A549 (cell line): ENCODE data around the gene PANK3. TPM values are rescaled to one million over a fixed set of nuclear protein-coding genes. Genes with fewer than 3 reads are reported as not detected.

Source experiments
- ATAC-seq, 2 experiments: fragments of 200-7000 bp in 1 of 2; fragments of >200 bp in 1 of 2; cut with Nextera tagmentation in 1 of 2; cut with Tn5 transposase in 1 of 2; 3 replicates each; pipeline versions ENCODE4 v1.8.0 to v1.9.1; 2018 to 2020; ENCODE audit warnings: mild to moderate bottlenecking in 1 of 2, moderate library complexity in 1 of 2
- CTCF ChIA-PET: fragments of 300-600 bp; sonication (Branson Sonifier 250); formaldehyde crosslinking; extraction: SDS; loops from one replicate; lab custom pipeline; 2021; ENCODE audit warnings: antibody characterized with exemption, inconsistent platforms; lab: Yijun Ruan, JAX
- POLR2A ChIA-PET: fragments of 350-600 bp; formaldehyde crosslinking; extraction: SDS; loops from one replicate; lab custom pipeline; 2021; ENCODE audit warnings: antibody characterized with exemption, inconsistent platforms; lab: Yijun Ruan, JAX
- DNase-seq, 2 experiments: peaks; one replicate each; pipeline versions ENCODE4 v3.0.0 to v3.0.0-alpha.2; 2011 to 2016; ENCODE audit warnings: low read depth in 1 of 2, low spot score in 1 of 2
- FAIRE-seq: peaks from 2 replicates; lab custom pipeline; 2011; peaks lifted over from hg19 to GRCh38; lab: Jason Lieb, UNC
- H3K27ac ChIP-seq, 2 experiments: fragments of >200 bp; sonication (Bioruptor Twin); formaldehyde crosslinking; 3 replicates each; pipeline ENCODE4 v1.5.1; 2016 to 2017
- H3K4me1 ChIP-seq: fragments of >200 bp; sonication (Bioruptor Twin); formaldehyde crosslinking; 3 replicates; pipeline ENCODE4 v1.6.1; 2016
- H3K4me2 ChIP-seq: fragments of >200 bp; sonication (Bioruptor Twin); formaldehyde crosslinking; 3 replicates; pipeline ENCODE4 v1.6.1; 2016
- H3K4me3 ChIP-seq: fragments of >200 bp; sonication (Bioruptor Twin); formaldehyde crosslinking; 3 replicates; pipeline ENCODE4 v1.5.1; 2016
- H3K9me3 ChIP-seq: fragments of >200 bp; sonication (Bioruptor Twin); formaldehyde crosslinking; 3 replicates; pipeline ENCODE4 v1.6.1; 2016
- CBX2 ChIP-seq: fragments of 200-600 bp; sonication (generic); IDR thresholded peaks from 2 replicates; pipeline ENCODE4 v1.6.1; 2016; ENCODE audit warnings: low read depth, mild to moderate bottlenecking, borderline replicate concordance
- CBX8 ChIP-seq: fragments of 200-600 bp; sonication (generic); IDR thresholded peaks from 2 replicates; pipeline ENCODE4 v1.6.1; 2016
- CEBPB ChIP-seq, 2 experiments: fragments of >200 bp in 1 of 2; sonication (Bioruptor Twin) in 1 of 2; formaldehyde crosslinking in 1 of 2; IDR thresholded peaks; 2 replicates each; pipeline ENCODE4 v1.6.1; 2012 to 2016
- EHF ChIP-seq: fragments of 250-450 bp; sonication (Bioruptor Pico); IDR thresholded peaks from 2 replicates; pipeline ENCODE4 v1.5.0; 2020; ENCODE audit warnings: mild to moderate bottlenecking
- FOXS1 ChIP-seq: fragments of 250-450 bp; sonication (Bioruptor Pico); IDR thresholded peaks from 2 replicates; pipeline ENCODE4 v1.5.0; 2020; ENCODE audit warnings: mild to moderate bottlenecking, moderate library complexity
- HEYL ChIP-seq: fragments of 250-450 bp; sonication (Bioruptor Pico); IDR thresholded peaks from 2 replicates; pipeline ENCODE4 v1.8.0; 2021; ENCODE audit warnings: mild to moderate bottlenecking, moderate library complexity
- JUN ChIP-seq, 2 experiments: fragments of >200 bp; sonication (Bioruptor Twin); formaldehyde crosslinking; IDR thresholded peaks; 2 replicates in 1 of 2; 3 replicates in 1 of 2; pipeline ENCODE4 v1.6.1; 2016 to 2017
- MAZ ChIP-seq: fragments of 150-350 bp; IDR thresholded peaks from 2 replicates; pipeline ENCODE4 v1.6.1; 2014; ENCODE audit warnings: antibody characterized with exemption, low read depth, low read length, borderline replicate concordance
- MYC ChIP-seq: IDR thresholded peaks from 2 replicates; pipeline ENCODE4 v1.6.1; 2012; ENCODE audit warnings: mild to moderate bottlenecking, inconsistent platforms, low read length, improper control_type of control experiment, borderline replicate concordance
- PHF8 ChIP-seq: fragments of 200-600 bp; sonication (generic); IDR thresholded peaks from 2 replicates; pipeline ENCODE4 v1.6.1; 2016; ENCODE audit warnings: low read depth, mild to moderate bottlenecking, antibody characterized with exemption, moderate library complexity, borderline replicate concordance
- POLR2A ChIP-seq: IDR thresholded peaks from 2 replicates; pipeline ENCODE4 v1.6.1; 2012; ENCODE audit warnings: mild to moderate bottlenecking, low read length
- POLR2AphosphoS2 ChIP-seq: conservative IDR thresholded peaks from 2 replicates; pipeline ENCODE4 v1.6.1; 2012; ENCODE audit warnings: low read length, improper control_type of control experiment, inconsistent platforms
- RAD21 ChIP-seq, 2 experiments: fragments of >200 bp in 1 of 2; sonication (Bioruptor Twin) in 1 of 2; formaldehyde crosslinking in 1 of 2; IDR thresholded peaks in 1 of 2; conservative IDR thresholded peaks in 1 of 2; 2 replicates in 1 of 2; 3 replicates in 1 of 2; pipeline ENCODE4 v1.6.1; 2012 to 2018; ENCODE audit warnings: inconsistent platforms in 1 of 2
- RARB ChIP-seq: fragments of 250-450 bp; sonication (Bioruptor Pico); IDR thresholded peaks from 2 replicates; pipeline ENCODE4 v1.8.0; 2021; ENCODE audit warnings: mild to moderate bottlenecking, moderate library complexity
- SMC3 ChIP-seq: fragments of >200 bp; sonication (Bioruptor Twin); formaldehyde crosslinking; IDR thresholded peaks from 3 replicates; pipeline ENCODE4 v1.6.1; 2018; ENCODE audit warnings: inconsistent platforms
- TFCP2L1 ChIP-seq: fragments of 250-450 bp; sonication (Bioruptor Pico); IDR thresholded peaks from 2 replicates; pipeline ENCODE4 v1.5.0; 2021; ENCODE audit warnings: mild to moderate bottlenecking
- ZSCAN20 ChIP-seq: fragments of 250-450 bp; sonication (Bioruptor Pico); IDR thresholded peaks from 2 replicates; pipeline ENCODE4 v1.8.0; 2022; ENCODE audit warnings: mild to moderate bottlenecking, moderate library complexity
- WGBS: methylation state at CpG from one replicate; pipeline ENCODE4 v1.1.6; 2017; ENCODE audit errors: missing lambda C conversion rate; 5-methylcytosine and 5-hydroxymethylcytosine counted together
- polyA minus RNA-seq: library from RNA; depleted of rRNA, polyadenylated mRNA; stranded (reverse); fragments of >200 nt; gene quantifications from 2 replicates; pipeline ENCODE4 v1.2.3, GENCODE V29; 2011; rRNA and poly(A)+ RNA removed
- polyA plus RNA-seq, 4 experiments: library from polyadenylated mRNA; depleted of rRNA in 3 of 4; stranded (reverse); fragments of >200 nt; fragmentation: RNase III in 1 of 4; extraction: RNeasy Plus Mini Kit Qiagen cat#74134 plus additional on column Dnase treatment in 1 of 4; gene quantifications; 2 replicates in 3 of 4; 3 replicates in 1 of 4; pipeline ENCODE4 v1.2.3, GENCODE V29; 2011 to 2017
- TF ChIP-seq, protein P1 (sequence below): fragments of >200 bp; sonication (Bioruptor Twin); formaldehyde crosslinking; IDR thresholded peaks from 2 replicates; pipeline ENCODE4 v1.6.1; 2016
- TF ChIP-seq, protein P2 (sequence below): fragments of 200-600 bp; sonication (generic); IDR thresholded peaks from 2 replicates; pipeline ENCODE4 v1.6.1; 2016; ENCODE audit warnings: antibody characterized with exemption, mild to moderate bottlenecking, moderate library complexity
- TF ChIP-seq, protein P3 (sequence below): fragments of >200 bp; sonication (Bioruptor Twin); formaldehyde crosslinking; IDR thresholded peaks from 3 replicates; pipeline ENCODE4 v1.6.1; 2016
- TF ChIP-seq, protein P4 (sequence below): fragments of >200 bp; sonication (Bioruptor Twin); formaldehyde crosslinking; IDR thresholded peaks from 3 replicates; pipeline ENCODE4 v1.5.1; 2016
- TF ChIP-seq, protein P5 (sequence below): fragments of 450-650 bp; IDR thresholded peaks from 2 replicates; pipeline ENCODE4 v1.6.1; 2014; ENCODE audit warnings: antibody characterized with exemption

The PANK3 gene
- 30.8 and 41.3 TPM in 2 replicates for polyA plus RNA-seq (2011; rRNA removed)
- polyA plus RNA-seq (2012; cell fraction: cytosol; rRNA removed) = 3.6 and 4.7 TPM in 2 replicates
- polyA plus RNA-seq (2012; cell fraction: nucleus; rRNA removed) = 3.0 and 4.7 TPM in 2 replicates
- polyA plus RNA-seq (2017; fragmentation: RNase III; extraction: RNeasy Plus Mini Kit Qiagen cat#74134 plus additional on column Dnase treatment) = 15.8 to 25.7 TPM (median 21.9 TPM) in 3 replicates
- 9.9 and 10.4 TPM in 2 replicates for polyA minus RNA-seq

DNA sequence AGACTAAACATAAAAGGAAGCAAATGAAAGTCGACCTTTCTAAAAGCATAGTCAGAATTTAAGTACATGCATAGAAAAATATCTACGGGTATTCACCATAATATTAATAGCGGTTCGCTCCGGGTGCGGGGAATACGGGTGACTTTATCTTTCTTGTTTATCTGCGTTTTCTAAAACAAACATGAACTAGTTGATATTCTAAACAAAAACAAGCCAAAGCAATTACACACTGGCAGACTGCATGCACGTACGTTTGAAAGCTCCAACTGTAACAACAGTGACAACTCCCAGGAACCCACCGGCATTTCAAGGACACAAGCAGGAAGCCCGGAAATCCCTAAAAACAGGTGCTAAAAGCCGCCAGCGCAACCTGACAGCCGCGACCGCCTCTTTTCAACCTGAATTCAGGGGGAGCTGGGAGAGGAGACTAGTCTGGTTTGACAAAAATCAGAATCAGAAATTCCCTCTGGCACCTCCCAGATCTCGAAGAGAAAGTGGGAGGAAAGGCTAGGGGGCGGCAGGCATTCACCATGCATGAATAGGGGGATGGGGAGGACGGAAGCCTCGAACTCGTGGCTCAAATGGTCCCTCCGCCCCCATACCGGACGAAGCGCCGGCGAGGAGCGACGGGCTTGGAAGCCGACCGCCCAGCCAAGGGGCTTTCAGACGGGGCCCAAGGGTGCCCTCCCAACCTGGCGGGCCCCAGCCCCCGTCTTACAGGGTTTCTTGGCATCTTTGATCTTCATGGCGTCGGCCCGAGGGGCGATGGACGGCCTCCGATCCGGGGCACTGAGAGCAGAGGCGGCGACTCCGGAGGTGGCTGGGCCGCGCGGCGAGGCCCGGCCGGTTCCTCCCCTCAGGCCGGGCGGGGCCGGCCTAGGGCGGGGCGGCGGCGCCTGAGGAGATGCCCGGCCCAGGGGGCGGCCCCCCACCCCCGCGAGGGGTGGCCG, at the start of gene PANK3:
Gene PANK3, minus strand, starts transcription at position 831 of the 950 bp plus-strand sequence. Its CDS starts 85 bp downstream, at position 746.
- POLR2A ChIA-PET = interaction anchor here (0.6 to 1.8 kb wide), 8 partner anchors 11 to 469 kb away, joined by 3 to 9 read pairs (median 6); no protein-coding TSS in a partner anchor
- under 1% methylated on average over 34 of the region's 63 CpGs for WGBS

DNA sequence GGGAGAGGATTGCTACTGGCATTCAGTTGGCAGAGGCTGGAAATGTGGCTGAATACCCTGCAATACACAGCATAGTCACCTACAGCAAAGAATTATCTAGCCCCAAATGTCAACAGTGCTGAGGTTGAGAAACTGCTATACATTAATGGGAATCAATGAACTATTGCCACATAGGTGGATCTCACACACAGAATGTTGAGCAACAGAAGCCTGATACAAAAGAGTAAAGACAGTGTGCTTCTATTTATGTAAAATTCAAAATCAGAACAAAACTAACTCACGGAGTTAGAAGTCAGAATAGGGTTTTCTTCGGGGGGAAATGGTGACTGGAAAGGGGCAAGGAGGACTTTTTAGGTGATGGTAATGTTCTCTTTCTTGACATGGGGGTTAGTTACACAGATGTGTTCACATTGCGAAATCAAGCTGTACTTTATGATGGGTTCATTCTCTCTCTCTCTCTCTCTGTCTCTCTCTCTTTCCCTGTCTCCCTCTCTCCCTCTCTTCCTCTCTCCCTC, 45.7 kb upstream of the PANK3 start:
- H3K4me2 ChIP-seq = peak overlapping the region; percentile 39
- peak in 1 of 2 experiments; percentile 10 for DNase-seq
- CTCF ChIA-PET = no interaction called here
- POLR2A ChIA-PET = no interaction called here
- peak in 1 of 2 experiments; percentile 24; a peak in 1 of 5 replicates for TF ChIP-seq JUN (IDR thresholded peaks at IDR 0.05)
- peak; percentile 68 to 89; a peak in 3 of 4 replicates for TF ChIP-seq CEBPB (IDR thresholded peaks at IDR 0.05)
- TF ChIP-seq SMC3 = no peak
- TF ChIP-seq POLR2A = no peak
- TF ChIP-seq MYC = no peak
- TF ChIP-seq, protein P1, sequence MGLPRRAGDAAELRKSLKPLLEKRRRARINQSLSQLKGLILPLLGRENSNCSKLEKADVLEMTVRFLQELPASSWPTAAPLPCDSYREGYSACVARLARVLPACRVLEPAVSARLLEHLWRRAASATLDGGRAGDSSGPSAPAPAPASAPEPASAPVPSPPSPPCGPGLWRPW = peak; percentile 34; the same call in 1 of the 2 replicates
- no peak for TF ChIP-seq HEYL (CRISPR knock-in tag)
- TF ChIP-seq TFCP2L1 (CRISPR knock-in tag) = no peak
- TF ChIP-seq CBX8 = no peak
- no peak for TF ChIP-seq CBX2
- TF ChIP-seq, protein P2, sequence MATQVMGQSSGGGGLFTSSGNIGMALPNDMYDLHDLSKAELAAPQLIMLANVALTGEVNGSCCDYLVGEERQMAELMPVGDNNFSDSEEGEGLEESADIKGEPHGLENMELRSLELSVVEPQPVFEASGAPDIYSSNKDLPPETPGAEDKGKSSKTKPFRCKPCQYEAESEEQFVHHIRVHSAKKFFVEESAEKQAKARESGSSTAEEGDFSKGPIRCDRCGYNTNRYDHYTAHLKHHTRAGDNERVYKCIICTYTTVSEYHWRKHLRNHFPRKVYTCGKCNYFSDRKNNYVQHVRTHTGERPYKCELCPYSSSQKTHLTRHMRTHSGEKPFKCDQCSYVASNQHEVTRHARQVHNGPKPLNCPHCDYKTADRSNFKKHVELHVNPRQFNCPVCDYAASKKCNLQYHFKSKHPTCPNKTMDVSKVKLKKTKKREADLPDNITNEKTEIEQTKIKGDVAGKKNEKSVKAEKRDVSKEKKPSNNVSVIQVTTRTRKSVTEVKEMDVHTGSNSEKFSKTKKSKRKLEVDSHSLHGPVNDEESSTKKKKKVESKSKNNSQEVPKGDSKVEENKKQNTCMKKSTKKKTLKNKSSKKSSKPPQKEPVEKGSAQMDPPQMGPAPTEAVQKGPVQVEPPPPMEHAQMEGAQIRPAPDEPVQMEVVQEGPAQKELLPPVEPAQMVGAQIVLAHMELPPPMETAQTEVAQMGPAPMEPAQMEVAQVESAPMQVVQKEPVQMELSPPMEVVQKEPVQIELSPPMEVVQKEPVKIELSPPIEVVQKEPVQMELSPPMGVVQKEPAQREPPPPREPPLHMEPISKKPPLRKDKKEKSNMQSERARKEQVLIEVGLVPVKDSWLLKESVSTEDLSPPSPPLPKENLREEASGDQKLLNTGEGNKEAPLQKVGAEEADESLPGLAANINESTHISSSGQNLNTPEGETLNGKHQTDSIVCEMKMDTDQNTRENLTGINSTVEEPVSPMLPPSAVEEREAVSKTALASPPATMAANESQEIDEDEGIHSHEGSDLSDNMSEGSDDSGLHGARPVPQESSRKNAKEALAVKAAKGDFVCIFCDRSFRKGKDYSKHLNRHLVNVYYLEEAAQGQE = no peak
- H3K27ac ChIP-seq = peak overlapping the region in 1 of 2 experiments; percentile 62; a peak in 3 of 6 replicates
- peaks cover 8% of the 10 kb centered on the region; the same call in 1 of the 3 replicates for H3K4me1 ChIP-seq
- 43% methylated on average over 3 of the region's 3 CpGs for WGBS
- no peak; a peak in 1 of 6 replicates for ATAC-seq
- no peak overlapping the region for H3K4me3 ChIP-seq
- H3K9me3 ChIP-seq = no peaks in the 10 kb centered on the region
- no peak for FAIRE-seq

More for the DNA sequence above, at the start of gene PANK3:
- no peak for FAIRE-seq
- peaks cover 8% of the 10 kb centered on the region for H3K9me3 ChIP-seq
- ATAC-seq = peak; percentile 85 to 91
- peak within 1 kb of the TSS; percentile 85 to 96 for H3K27ac ChIP-seq
- CTCF ChIA-PET = no interaction called here
- H3K4me2 ChIP-seq = peak within 1 kb of the TSS; percentile 84
- H3K4me1 ChIP-seq = peaks cover 19% of the 10 kb centered on the region; the same call in 2 of the 3 replicates
- H3K4me3 ChIP-seq = peak within 1 kb of the TSS; percentile 84
- peak in 1 of 2 experiments; percentile 72 for DNase-seq
- TF ChIP-seq FOXS1 (CRISPR knock-in tag) (no peak), MAZ (no peak), RARB (no peak), JUN (IDR thresholded peaks at IDR 0.05) (peak in 1 of 2 experiments; percentile 15; a peak in 1 of 5 replicates), POLR2AphosphoS2 (no peak), PHF8 (peak; percentile 98; the same call in 1 of the 2 replicates), MYC (peak; percentile 26; the same call in 1 of the 2 replicates), RAD21 (conservative IDR thresholded peaks at IDR 0.05 in 1 of 2, IDR thresholded peaks at IDR 0.05 in 1 of 2) (0 out of 5 replicates have a peak, but pooled peaks of 1 of the 2 experiments have one; percentile 12), POLR2A (peak; percentile 86), EHF (CRISPR knock-in tag) (no peak), ZSCAN20 (CRISPR knock-in tag) (no peak)
- TF ChIP-seq, protein P3, sequence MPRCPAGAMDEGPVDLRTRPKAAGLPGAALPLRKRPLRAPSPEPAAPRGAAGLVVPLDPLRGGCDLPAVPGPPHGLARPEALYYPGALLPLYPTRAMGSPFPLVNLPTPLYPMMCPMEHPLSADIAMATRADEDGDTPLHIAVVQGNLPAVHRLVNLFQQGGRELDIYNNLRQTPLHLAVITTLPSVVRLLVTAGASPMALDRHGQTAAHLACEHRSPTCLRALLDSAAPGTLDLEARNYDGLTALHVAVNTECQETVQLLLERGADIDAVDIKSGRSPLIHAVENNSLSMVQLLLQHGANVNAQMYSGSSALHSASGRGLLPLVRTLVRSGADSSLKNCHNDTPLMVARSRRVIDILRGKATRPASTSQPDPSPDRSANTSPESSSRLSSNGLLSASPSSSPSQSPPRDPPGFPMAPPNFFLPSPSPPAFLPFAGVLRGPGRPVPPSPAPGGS = 0 out of 3 replicates have a peak, but pooled peaks have one; percentile 41
- TF ChIP-seq, protein P4, sequence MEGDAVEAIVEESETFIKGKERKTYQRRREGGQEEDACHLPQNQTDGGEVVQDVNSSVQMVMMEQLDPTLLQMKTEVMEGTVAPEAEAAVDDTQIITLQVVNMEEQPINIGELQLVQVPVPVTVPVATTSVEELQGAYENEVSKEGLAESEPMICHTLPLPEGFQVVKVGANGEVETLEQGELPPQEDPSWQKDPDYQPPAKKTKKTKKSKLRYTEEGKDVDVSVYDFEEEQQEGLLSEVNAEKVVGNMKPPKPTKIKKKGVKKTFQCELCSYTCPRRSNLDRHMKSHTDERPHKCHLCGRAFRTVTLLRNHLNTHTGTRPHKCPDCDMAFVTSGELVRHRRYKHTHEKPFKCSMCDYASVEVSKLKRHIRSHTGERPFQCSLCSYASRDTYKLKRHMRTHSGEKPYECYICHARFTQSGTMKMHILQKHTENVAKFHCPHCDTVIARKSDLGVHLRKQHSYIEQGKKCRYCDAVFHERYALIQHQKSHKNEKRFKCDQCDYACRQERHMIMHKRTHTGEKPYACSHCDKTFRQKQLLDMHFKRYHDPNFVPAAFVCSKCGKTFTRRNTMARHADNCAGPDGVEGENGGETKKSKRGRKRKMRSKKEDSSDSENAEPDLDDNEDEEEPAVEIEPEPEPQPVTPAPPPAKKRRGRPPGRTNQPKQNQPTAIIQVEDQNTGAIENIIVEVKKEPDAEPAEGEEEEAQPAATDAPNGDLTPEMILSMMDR = no peak
- TF ChIP-seq, protein P5, sequence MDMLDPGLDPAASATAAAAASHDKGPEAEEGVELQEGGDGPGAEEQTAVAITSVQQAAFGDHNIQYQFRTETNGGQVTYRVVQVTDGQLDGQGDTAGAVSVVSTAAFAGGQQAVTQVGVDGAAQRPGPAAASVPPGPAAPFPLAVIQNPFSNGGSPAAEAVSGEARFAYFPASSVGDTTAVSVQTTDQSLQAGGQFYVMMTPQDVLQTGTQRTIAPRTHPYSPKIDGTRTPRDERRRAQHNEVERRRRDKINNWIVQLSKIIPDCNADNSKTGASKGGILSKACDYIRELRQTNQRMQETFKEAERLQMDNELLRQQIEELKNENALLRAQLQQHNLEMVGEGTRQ = no peak
